Body of pancreas (tissue), 4 donors: ENCODE data around the gene BACE1. TPM values are rescaled to one million over a fixed set of nuclear protein-coding genes. Genes with fewer than 3 reads are reported as not detected.

Experiments
- ATAC-seq: fragments of 150-250 bp; one replicate; pipeline ENCODE4 v1.9.1; 2016
- DNase-seq, 4 donors: peaks; one replicate each; pipeline ENCODE4 v3.0.0-alpha.2; 2019
- H3K27ac ChIP-seq, 4 donors: fragments of 200-600 bp; sonication (generic); 1 replicate in 3 of 4; 2 replicates in 1 of 4; pipeline versions ENCODE4 v1.5.1 to v1.6.1; 2016 to 2019; ENCODE audit warnings: mild to moderate bottlenecking in 1 of 4, mixed read lengths in 1 of 4, moderate library complexity in 1 of 4
- H3K27me3 ChIP-seq, 2 donors: fragments of 200-600 bp; sonication (generic); one replicate each; pipeline ENCODE4 v1.6.0; 2016; ENCODE audit warnings: mild to moderate bottlenecking in 1 of 2
- H3K36me3 ChIP-seq, 2 donors: fragments of 200-600 bp; sonication (generic); replicated peaks in 1 of 2; 2 replicates each; pipeline ENCODE4 v1.5.1; 2016; ENCODE audit warnings: low read depth in 2 of 2; ENCODE audit not compliant: insufficient read depth in 1 of 2
- H3K4me1 ChIP-seq: fragments of 200-600 bp; sonication (generic); one replicate; pipeline ENCODE4 v1.6.0; 2016
- H3K4me3 ChIP-seq, 2 donors: fragments of 200-600 bp; sonication (generic); 1 replicate in 1 of 2; 2 replicates in 1 of 2; pipeline ENCODE4 v1.5.1; 2016 to 2019
- H3K9me3 ChIP-seq, 3 donors: fragments of 200-600 bp; sonication (generic); 1 replicate in 2 of 3; 2 replicates in 1 of 3; pipeline ENCODE4 v1.5.1; 2016
- CTCF ChIP-seq, 7 experiments: fragments of 450-650 bp in 4 of 7; fragments of 200-600 bp in 3 of 7; sonication (generic) in 3 of 7; IDR thresholded peaks; one replicate each; pipeline ENCODE4 v1.5.1; 2016 to 2019; ENCODE audit warnings: antibody characterized with exemption in 7 of 7
- POLR2A ChIP-seq, 3 donors: fragments of 450-650 bp; IDR thresholded peaks; one replicate each; pipeline ENCODE4 v1.6.1; 2016; ENCODE audit warnings: antibody characterized with exemption in 3 of 3, mild to moderate bottlenecking in 2 of 3
- WGBS, 2 donors: methylation state at CpG; one replicate each; pipeline ENCODE4 v1.1.5; 2017; 5-methylcytosine and 5-hydroxymethylcytosine counted together
- intact Hi-C: fragments of 100-400 bp; cut with DNase I; formaldehyde crosslinking; loops from one replicate; pipeline ENCODE4 v1.15.1; 2023
- total RNA-seq, 2 donors: library from RNA; depleted of rRNA; stranded (reverse); fragments of >200 nt; gene quantifications; one replicate each; pipeline ENCODE4 v1.1.0, GENCODE V29; 2016

BACE1 gene
- total RNA-seq, 2 donors from 2014 or later: 47.0 to 70.5 TPM

- no peak for TF ChIP-seq CTCF (IDR thresholded peaks at IDR 0.05)
- no peak for TF ChIP-seq POLR2A (IDR thresholded peaks at IDR 0.05)
- Histone ChIP-seq H3K36me3 (peaks cover 0 to 11% of the 10 kb centered on the region in 2 donors), H3K4me1 (no peaks in the 10 kb centered on the region), H3K27me3 (no peaks in the 10 kb centered on the region), H3K4me3 (no peak overlapping the region), H3K27ac (no peak overlapping the region), H3K9me3 (no peaks in the 10 kb centered on the region)
- no peak for ATAC-seq
- DNase-seq: no peak
- 91% methylated on average over 2 of the region's 2 CpGs for WGBS, 2 donors
- intact Hi-C loops: no loop called here
Observed at GRCh38 chr11:117345039-117345438, 29.0 kb upstream of the BACE1 start.

GRCh38 chr11:117337076-117337475, 21.0 kb upstream of the BACE1 start:
- Histone ChIP-seq H3K36me3 (peaks cover 0 to 2% of the 10 kb centered on the region in 2 donors), H3K27me3 (no peaks in the 10 kb centered on the region), H3K27ac (no peak overlapping the region), H3K4me1 (no peaks in the 10 kb centered on the region), H3K4me3 (no peak overlapping the region), H3K9me3 (no peaks in the 10 kb centered on the region)
- no peak for ATAC-seq
- intact Hi-C loops: no loop called here
- WGBS, 2 donors: 97 to 99% methylated on average over 1 to 4 of the region's 4 CpGs
- no peak for DNase-seq
- no peak for TF ChIP-seq CTCF (IDR thresholded peaks at IDR 0.05)
- no peak for TF ChIP-seq POLR2A (IDR thresholded peaks at IDR 0.05)

GRCh38 chr11:117335399-117335798, 19.3 kb upstream of the BACE1 start:
- Histone ChIP-seq H3K27ac (no peak overlapping the region), H3K27me3 (no peaks in the 10 kb centered on the region), H3K9me3 (no peaks in the 10 kb centered on the region), H3K36me3 (peaks cover 0 to 1% of the 10 kb centered on the region in 2 donors), H3K4me1 (no peaks in the 10 kb centered on the region), H3K4me3 (no peak overlapping the region)
- 90 to 94% methylated on average over 5 of the region's 5 CpGs for WGBS, 2 donors
- TF ChIP-seq CTCF (IDR thresholded peaks at IDR 0.05) (no peak), POLR2A (IDR thresholded peaks at IDR 0.05) (no peak)
- DNase-seq: no peak
- intact Hi-C loops: no loop called here
- ATAC-seq: no peak

GRCh38 chr11:117334896-117335295, 18.8 kb upstream of the BACE1 start:
- H3K36me3 ChIP-seq: no peaks in the 10 kb centered on the region
- DNase-seq (no peak), ATAC-seq (no peak)
- no peak overlapping the region for H3K27ac ChIP-seq
- no peaks in the 10 kb centered on the region for H3K4me1 ChIP-seq
- 87 to 92% methylated on average over 6 of the region's 6 CpGs for WGBS, 2 donors
- no peak overlapping the region for H3K4me3 ChIP-seq
- no peak for TF ChIP-seq POLR2A (IDR thresholded peaks at IDR 0.05)
- no peaks in the 10 kb centered on the region for H3K9me3 ChIP-seq
- no peaks in the 10 kb centered on the region for H3K27me3 ChIP-seq
- intact Hi-C loops: no loop called here

GRCh38 chr11:117333917-117334316, 17.9 kb upstream of the BACE1 start:
- intact Hi-C loops: no loop called here

More at GRCh38 chr11:117333917-117334316, 17.9 kb upstream of the BACE1 start:
- Histone ChIP-seq H3K27ac (no peak overlapping the region), H3K27me3 (no peaks in the 10 kb centered on the region), H3K4me3 (no peak overlapping the region), H3K9me3 (no peaks in the 10 kb centered on the region), H3K36me3 (no peaks in the 10 kb centered on the region), H3K4me1 (peaks cover 7% of the 10 kb centered on the region)
- ATAC-seq (no peak), DNase-seq (no peak)
- WGBS, 2 donors: 66 to 69% methylated on average over 9 of the region's 9 CpGs
- TF ChIP-seq CTCF (IDR thresholded peaks at IDR 0.05): no peak
- TF ChIP-seq POLR2A (IDR thresholded peaks at IDR 0.05): no peak
